ENCODE data around the gene ANKRD13C.
"Not testable (repeated sequence)": the region's sequence is repeated elsewhere in the genome, so short reads cannot be mapped to it uniquely, and the experiment has no call there.

Gene ANKRD13C

DNA sequence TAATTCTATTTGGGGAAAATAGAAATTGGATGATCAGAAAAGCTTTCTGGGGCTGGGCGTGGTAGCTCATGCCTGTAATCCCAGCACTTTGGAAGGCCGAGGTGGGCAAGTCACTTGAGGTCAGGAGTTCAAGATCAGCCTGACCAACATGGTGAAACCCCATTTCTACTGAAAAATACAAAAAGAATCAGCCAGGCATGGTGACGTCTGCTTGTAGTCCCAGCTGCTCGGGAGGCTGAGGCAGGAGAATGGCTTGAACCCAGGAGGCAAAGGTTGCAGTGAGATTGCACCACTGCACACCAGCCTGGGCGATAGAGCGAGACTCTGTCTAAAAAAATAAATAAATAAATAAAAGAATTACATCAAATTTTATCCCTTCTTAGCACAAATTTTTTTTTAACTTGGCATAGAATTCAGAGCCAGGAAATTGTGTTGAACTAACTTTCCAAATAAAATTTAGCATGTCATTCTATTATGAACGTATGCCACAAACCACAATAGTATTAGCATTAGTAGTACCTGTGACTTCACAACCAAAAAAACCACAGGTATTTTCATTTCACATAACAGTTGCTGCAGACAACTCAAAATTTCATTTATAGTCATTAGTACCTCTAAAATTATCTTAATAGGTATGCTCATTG is 4.5 kb upstream of the ANKRD13C start:
- no peak for DNase-seq

DNA sequence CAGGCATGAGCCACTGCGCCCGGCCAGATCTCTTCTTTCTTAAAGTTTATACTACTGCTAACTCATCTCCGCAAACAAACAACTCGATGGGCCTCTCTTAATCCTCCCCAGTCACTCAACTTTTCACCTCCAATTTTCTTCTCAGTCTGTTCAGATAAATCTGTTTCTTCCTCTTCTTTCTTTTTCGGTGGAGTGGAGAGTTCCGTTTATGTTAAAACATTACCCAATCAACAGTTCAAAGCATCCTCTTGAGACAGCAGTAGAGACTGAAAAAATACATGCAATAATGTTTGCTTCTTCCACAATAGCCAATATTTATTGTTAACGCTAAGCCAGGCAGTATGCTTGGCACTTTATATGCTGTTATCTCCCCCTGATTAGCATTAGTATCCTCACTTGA is 1.4 kb upstream of the ANKRD13C start:
- no peak for DNase-seq

DNA sequence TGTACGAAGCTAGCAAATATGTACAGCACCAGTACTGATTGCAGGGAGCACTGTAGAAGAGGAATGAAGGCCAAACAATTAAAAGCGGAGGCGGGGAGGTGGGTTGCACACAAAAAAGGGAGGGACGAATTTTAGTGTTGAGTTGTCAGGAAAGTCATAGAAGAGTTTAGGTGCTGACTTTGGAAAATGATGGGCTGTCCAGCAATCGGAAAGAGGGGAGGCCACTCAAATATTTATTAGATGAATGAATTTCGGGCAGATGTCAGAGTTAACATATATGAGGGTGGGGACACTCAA is 537 bp upstream of the ANKRD13C start:
- no peak for DNase-seq

DNA sequence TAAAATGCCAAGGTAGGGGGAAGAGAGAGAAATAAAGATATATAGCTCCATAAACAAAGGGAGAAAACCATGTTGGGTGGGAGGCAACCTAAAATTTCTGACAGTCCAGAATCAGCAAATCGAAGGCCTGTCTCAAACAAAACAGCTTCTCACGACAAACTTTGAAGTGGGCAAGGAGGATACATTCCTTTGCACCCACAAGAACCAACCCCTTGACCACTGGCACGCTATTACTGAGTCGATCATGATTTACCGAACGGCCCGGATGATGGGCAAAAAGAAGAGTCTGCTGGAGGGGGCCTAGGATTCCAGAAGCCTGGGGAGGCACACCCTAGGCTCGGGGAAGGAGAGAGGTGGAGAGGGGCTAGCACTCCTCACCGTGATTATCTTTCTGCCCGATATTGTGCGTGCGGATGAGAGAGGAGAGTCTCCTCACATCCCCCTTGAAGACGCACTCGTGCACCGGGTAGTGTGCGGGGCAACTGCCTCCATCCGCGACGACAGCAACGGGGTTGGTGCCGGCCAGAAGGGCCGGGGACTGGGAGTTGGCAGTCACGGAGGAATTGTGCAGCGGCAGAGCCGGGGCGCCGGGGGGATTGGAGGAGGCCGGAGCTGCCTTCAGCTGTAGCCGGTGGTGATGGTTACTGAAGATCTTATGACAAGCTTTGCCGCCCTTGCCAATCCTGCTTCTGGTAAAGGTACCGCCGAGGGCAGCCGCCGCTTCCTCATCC is 756 bp downstream of the ANKRD13C start:
- no peak for DNase-seq

DNA sequence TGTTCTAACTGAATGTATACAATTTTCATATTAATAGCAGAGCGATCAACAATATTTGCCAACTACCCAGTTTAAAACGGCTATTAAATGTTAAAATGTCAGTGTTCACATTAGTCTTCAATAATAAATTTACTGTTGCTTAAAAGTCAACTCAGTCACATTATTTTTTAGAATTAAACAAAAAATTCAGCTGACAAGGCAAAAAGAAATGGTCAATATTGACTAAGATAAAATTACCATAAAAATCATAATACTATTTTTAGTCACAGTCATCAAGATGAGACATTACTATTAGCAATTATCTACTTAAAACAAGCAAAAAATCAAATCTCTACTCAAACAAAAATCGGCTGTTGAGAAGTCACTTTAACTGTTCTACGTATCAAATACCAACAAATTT is 1.5 kb downstream of the ANKRD13C start:
- no peak for DNase-seq

DNA sequence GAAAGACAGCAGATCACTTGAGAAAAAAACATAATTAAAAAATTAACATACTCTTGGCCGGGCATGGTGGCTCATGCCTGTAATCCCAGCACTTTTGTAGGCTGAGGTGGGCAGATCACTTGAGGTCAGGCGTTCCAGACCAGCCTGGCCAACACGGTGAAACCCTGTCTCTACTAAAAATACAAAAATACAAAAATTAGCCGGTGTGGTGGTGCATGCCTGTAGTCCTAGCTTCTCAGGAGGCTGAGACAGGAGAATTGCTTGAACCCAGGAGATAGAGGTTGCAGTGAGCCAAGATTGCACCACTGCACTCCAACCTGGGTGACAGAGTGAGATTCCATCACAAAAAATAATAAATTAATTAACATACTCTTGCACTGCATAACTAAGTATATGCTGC is 4.7 kb downstream of the ANKRD13C start:
- not testable (repeated sequence) for DNase-seq

DNA sequence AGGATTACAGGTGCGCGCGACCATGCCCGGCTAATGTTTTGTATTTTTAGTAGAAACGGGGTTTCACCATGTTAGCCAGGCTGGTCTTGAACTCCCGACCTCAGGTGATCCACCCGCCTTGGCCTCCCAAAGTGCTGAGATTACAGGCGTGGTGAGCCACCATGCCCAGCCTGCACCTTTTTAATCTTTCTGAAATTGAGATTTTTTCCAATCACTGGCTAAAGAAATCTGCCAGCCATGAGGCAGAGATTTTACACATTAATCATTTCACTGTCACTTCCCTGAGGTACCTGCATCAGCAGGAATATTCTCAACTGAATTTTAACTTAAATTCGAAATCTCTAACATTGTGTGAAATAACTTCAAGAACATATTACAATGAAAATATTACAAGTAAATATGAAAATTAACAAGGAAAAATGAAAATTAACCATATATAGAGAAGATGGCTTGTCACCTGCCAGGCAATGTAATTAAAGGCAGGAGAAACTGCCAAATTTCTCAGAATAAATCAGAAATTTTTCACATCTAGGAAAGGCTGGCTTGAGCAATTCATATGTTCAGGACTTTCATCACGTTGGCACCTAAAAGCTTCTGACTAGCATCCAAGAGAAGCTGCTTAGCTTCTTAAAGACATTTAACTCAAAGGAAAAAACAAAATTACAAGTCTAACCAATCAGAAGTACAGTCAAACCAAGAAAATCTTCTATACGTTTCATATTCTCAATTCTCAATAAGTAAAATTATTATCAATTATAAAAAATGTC is 5.9 kb downstream of the ANKRD13C start:
- DNase-seq, result no peak

DNA sequence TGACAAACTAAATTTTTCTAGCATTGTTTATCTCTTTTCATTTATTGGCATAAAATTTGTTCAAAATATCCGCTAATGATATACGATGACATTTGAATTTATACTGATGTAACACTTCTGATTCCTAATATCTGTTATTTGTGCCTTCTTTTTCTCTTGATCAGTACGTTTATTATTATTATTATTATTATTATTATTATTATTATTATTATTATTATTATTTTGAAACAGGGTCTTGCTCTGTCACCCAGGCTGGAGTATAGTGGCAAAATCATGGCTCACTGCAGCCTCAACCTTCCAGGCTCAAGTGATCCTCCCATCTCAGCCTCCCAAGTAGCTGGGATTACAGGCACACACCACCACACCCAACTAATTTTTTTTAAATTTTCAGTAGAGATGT is 14.9 kb downstream of the ANKRD13C start:
- not testable (repeated sequence) for DNase-seq

DNA sequence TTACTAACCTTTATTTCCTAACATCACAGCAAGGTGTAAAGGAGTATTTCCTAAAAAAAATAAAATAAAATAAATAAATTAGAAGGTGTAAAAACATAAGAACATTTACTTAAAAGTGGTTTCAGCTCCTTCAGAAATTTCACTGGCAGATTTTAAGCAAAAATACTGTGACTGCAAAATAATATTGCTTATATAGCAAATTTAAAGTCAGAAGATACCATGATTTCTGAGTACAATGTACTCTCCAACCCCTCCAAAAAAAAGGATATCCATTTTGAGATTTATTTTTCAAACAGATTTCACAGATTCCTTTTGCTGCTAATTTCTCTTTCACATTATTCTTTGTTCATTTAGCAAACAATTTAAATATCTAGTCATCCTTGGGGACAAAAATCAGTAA is 18.5 kb downstream of the ANKRD13C start:
- DNase-seq, result no peak

DNA sequence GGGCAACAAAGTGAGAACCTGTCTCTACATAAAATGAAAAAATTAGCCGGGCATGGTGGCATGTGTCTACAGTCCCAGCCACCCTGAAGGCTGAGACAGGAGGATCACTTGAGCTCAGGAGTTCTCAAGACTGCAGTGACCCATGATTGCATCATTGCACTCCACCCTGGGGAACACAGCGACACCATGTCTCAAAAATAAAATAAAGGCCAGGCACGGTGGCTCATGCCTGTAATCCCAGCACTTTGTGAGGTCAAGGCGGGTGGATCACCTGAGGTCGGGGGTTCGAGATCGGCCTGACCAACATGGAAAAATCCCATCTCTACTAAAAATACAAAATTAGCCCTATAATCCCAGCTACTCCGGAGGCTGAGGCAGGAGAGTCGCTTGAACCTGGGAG is 20.1 kb downstream of the ANKRD13C start:
- DNase-seq, result no peak

DNA sequence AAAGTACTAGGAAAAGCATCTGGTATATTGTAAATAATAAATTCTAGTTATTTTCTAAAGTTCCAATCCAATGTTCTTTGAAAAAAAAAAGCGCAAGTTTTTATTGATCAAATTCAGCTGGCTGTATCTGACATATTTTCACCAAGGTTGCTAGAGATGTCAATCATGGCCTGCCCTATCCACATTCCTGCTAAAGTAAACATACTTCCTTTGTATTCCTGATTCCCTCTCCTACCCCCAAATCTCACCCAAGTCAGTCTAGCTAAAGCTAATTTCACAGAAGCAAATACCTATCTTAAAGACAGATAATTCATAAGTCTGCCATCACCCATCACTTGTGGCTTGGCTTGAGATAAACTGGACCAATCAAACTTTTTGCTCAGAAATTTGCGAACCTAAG is 21.3 kb downstream of the ANKRD13C start:
- DNase-seq, result no peak

DNA sequence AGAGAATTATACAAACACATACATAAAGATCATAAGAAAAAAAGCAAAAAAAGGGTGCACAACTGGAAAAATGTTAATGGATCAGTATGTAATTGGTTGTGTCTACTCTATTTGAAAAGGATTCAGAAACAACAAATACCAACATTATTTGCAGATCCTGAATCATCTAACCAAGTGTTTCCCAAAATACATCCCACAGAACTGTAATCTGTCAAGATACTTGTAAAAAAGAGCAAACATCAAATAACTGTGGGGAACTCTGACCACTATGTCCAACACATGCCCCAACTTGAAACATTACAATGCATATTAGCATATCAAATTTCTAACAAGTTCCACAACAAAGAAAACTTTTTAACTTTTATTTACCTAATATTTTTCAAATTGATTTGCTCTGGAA is 22.6 kb downstream of the ANKRD13C start:
- no peak for DNase-seq

DNA sequence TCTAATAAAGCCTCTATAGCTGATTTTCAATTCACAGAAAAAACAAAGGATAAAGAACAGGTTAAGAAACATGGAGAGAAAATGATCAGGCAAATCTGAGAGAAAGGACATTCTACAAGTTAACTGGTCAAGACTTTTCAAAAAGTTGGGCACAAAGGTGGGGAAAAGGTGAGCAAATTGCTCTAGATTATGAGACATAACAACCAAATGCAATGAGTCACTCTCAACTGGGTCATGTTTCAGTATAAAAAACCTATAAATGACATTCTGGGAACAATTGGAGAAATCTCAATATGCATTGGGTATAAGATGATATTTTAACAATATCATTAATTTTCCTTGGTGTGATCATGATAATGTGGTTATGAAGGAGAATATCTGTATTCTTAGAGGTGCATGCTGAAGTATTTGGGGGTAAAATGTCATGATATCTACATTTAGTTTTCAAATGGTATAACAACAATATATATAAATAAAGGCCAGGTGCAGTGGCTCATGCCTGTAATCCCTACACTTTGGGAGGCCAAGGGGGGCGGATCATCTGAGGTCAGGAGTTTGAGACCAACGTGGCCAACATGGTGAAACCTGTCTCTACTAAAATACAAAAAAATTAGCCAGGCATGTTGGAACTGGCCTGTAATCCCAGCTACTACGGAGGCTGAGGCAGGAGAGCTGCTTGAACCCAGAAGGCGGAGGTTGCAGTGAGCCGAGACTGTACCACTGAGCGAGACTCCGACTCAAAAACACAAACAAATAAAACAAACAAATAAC is 27.0 kb downstream of the ANKRD13C start:
- no peak for DNase-seq

DNA sequence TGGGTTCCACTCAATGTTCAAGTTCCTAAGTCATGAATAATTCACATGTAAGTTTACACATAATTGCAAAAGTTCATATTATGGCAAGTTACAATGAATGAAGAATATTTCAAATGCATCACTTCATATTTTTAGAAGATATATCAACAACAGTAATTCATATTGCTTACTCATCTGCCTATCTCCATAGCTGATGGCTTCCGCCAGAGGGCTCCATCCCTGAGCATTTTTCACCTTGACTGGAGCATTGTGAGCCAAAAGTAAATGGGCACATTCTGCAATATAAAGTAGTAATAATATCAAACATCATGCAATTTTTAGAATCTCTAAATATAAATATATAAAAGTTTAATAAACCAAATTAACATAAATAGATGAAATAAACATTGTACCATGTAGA is 29.8 kb downstream of the ANKRD13C start:
- DNase-seq, result no peak

DNA sequence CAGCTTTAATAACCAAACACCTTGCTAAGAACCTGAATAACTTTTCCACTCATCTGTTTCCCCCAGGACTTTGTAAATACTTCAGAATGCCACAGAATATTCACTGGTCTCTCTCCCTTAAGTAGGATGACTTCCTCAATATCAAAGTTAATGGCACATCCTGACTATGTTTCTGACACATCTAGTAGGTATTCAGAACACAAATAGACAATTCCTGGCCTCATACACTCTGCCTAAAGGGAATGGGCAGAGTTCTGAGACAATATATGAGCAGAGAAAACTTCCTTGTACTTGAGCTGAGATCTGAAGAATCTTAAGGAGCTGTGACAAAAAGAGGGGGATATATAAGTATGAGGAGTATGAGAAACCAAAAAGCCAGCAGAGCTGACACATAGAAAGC is 34.8 kb downstream of the ANKRD13C start:
- no peak for DNase-seq

DNA sequence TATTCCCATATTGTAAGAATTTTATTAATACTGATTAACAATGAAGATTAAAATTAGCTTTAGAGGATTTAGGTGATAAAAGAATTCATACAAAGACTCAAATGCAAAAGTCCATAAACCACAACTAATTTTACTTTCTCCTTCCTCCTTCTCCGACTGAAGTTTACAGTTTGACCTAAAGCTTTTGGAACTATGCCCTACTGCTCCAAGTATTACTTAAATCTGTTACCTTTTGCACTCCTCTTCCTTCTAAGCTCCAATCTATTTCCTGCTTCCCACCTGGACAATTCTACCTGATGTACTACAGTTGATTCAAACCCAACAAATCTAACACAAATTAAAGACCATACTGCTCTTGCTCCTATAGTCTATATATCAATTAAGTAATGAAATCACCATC is 36.3 kb downstream of the ANKRD13C start:
- DNase-seq, result no peak

DNA sequence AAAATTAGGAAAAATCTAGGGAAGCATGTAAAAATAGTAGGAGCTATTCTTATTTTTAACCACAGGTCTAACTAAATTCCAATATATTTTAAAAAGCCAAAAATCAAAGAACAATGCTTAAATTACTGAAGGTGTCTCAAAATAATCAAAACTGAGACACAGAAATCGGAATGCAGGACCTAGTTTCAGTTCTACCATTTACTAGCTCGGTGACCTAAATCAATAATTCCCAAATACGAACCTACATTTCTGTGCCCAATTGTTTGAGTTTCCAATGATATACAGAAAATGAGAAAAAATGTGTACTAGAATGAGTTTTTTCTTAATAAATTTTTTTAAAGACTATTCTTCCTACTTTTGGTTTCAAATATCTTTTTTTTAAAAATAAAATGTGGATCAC is 37.4 kb downstream of the ANKRD13C start:
- DNase-seq, result no peak

DNA sequence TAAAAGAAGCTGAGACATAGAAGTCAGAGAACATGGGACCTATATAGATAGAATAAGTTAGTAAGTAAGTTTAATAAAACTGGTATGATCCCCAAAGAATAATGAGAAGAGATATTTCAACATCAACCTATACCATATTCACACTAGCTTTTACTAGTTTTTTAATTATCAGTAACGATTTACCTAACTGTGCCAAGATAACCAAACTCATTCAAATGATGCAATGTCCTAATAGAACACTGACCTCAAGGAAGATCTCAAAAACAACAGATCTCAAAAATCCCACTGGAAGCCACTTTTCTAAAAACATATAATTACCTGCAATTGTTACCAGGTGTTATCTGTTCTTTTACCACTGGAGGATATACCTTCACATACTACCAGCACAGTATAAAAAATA is 38.7 kb downstream of the ANKRD13C start:
- DNase-seq, result no peak

DNA sequence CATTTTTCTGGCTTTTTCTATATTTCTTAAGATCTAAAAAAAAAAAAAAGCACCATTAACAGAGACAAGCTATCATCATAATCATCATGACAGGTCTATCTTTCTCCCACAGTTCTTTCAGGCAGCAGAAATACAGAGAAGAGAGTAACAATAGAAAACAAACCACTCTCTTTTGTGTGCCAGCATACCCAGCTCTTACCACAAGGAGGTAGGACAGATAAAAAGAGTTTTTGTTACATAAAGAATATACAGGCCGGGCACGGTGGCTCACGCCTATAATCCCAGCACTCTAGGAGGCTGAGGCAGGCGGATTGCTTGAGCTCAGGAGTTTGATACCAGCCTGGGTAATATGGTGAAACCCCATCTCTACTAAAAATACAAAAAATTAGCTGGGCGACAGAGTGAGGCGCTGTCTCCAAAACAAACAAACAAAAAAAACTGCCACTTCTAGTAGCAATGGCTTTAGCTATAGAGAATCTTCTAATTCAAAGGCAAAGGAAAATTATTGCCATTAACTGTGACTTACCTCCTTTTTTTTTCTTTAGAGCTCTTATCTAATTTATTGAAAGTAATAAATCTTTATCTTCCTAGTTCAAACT is 39.7 kb downstream of the ANKRD13C start:
- no peak for DNase-seq

DNA sequence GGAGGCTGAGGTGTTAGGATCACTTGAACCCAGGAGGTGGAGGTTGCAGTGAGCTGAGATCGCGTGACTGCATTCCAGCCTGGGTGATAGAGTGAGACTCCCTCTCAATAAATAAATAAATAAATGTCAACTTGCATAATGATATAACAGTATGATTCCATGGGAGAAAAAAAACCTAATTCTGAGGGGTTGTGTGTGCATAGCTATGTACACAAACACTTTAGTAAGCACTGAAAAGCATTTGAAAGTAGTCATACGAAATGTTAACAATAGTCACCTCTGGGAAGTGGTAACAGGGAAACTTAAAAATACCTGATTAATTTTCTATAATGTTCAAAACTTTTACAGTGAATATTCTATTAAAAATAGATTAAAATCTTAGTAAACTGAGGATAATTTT is 43.2 kb downstream of the ANKRD13C start:
- DNase-seq, result no peak

DNA sequence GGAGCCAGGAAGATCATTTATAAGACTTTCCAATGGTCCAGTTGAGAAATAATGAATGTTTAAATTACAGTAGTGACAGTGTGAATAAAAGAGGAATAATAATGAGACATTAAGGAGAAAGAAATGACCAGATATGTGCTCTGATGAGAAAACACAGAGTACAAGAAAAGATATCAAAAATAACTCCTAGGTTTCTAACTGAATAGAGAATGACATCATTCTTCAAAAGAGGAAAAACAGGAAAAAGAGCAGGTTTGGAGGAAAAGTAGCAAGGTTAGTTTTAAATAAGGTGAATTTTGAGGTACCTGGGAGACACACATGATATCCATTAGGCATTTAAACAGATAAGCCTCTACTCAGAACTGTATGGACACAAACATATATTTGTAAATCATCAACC is 55.0 kb downstream of the ANKRD13C start:
- no peak for DNase-seq

DNA sequence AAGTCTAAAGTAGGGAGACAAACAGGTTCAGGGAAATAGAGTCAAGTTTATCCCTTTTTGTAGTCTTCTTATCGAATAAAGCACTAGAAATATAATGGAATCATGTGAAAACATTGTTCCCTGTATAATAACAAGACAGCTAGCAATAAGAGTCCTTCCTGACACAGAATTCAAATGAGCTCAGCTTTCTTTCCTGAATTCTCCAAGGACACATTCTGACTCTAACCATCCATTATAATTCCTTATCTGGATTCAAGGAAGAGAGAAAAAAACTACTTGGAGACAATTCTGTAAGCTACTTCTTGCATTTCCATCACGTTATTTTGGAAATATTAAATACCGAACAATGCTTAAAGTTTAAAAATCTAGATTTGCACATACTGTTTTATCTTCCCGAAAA is 58.8 kb downstream of the ANKRD13C start:
- DNase-seq, result no peak

DNA sequence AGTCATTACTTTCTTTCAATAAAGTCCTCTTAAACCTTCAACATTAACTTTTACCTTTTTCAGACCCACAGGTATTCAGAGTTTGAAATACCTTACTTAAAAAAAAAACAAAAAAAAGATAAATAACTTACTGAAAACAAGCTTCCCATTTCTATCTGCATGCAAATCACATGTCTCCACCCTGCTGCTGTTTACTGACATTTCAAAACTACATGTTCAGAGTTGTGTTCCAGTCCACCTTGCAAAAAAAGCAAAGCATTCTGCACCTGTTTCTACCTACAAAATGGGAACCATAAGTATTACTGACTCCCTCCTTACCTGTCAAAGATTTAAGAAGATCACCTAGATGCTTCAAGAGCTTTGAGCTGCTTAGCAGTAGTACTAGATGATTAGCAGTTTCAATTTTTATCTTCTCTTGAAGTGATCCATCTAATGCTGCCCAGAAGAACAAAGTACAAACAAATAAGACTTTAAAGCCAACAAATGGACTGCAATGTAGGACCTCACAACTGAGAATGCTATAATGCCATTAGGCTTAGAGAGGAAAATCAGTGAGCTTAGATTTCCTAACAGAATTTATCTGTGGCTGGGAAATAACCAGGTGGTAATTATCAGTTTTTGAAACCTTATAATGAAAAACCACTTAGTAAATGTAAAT is 61.2 kb downstream of the ANKRD13C start:
- DNase-seq, result no peak

Data from stimulated activated CD4-positive, alpha-beta T cell treated with anti-CD3 and anti-CD28 coated beads, Interleukin-12 subunit alpha, Interleukin-12 subunit beta, amount 100 ng/mL, for 4 hours (primary cell).